ENCODE data around the gene RTL10.

- TF ChIP-seq CTCF (IDR thresholded peaks at IDR 0.05) (no peak), POLR2A (IDR thresholded peaks at IDR 0.05) (no peak), EP300 (IDR thresholded peaks at IDR 0.05) (no peak)
Observed at GRCh38 chr22:19868333-19868732, 13.7 kb upstream of the RTL10 start.

All from ovary (tissue), 3 donors.